Breast epithelium (tissue), 4 donors: ENCODE measurements around the gene MACROD2. TPM values are rescaled to one million over a fixed set of nuclear protein-coding genes. Genes with fewer than 3 reads are reported as not detected.
"Not testable (repeated sequence)": the region's sequence is repeated elsewhere in the genome, so short reads cannot be mapped to it uniquely, and the experiment has no call there.

ENCODE experiments used
- DNase-seq, 2 donors: peaks; one replicate each; pipeline ENCODE4 v3.0.0-alpha.2; 2019; ENCODE audit warnings: low spot score in 2 of 2
- H3K27ac ChIP-seq, 2 donors: fragments of 200-600 bp; sonication (generic) in 1 of 2; one replicate each; pipeline ENCODE4 v1.5.1; 2016 to 2019; ENCODE audit warnings: mild to moderate bottlenecking in 1 of 2
- H3K27me3 ChIP-seq, 2 donors: fragments of 200-600 bp; sonication (generic) in 1 of 2; one replicate each; pipeline versions ENCODE4 v1.5.1 to v1.6.0; 2017 to 2019; ENCODE audit warnings: control low read depth in 1 of 2, mild to moderate bottlenecking in 1 of 2
- H3K36me3 ChIP-seq: fragments of 200-600 bp; one replicate; pipeline ENCODE4 v1.5.1; 2019
- H3K4me1 ChIP-seq, 2 donors: fragments of 200-600 bp; sonication (generic); one replicate each; pipeline ENCODE4 v1.5.1; 2016 to 2019; ENCODE audit warnings: control low read depth in 1 of 2
- H3K4me3 ChIP-seq, 3 donors: fragments of 200-600 bp; sonication (generic); 1 replicate in 2 of 3; 2 replicates in 1 of 3; pipeline ENCODE4 v1.5.1; 2016 to 2019; ENCODE audit warnings: mild to moderate bottlenecking in 3 of 3, moderate library complexity in 2 of 3
- H3K9me3 ChIP-seq, 2 donors: fragments of 200-600 bp; sonication (generic) in 1 of 2; one replicate each; pipeline ENCODE4 v1.5.1; 2016 to 2019; ENCODE audit warnings: control low read depth in 1 of 2
- POLR2A ChIP-seq: fragments of 450-650 bp; IDR thresholded peaks from one replicate; pipeline ENCODE4 v1.6.1; 2016; ENCODE audit warnings: antibody characterized with exemption, mild to moderate bottlenecking, moderate library complexity
- POLR2AphosphoS5 ChIP-seq, 3 donors: sonication (generic); formaldehyde crosslinking; IDR thresholded peaks; one replicate each; pipeline ENCODE4 v1.6.1; 2017; ENCODE audit warnings: antibody characterized with exemption in 3 of 3
- intact Hi-C: fragments of 100-400 bp; cut with DNase I; formaldehyde crosslinking; loops from one replicate; pipeline ENCODE4 v1.15.1; 2023; ENCODE audit warnings: low total_unique reads
- total RNA-seq, 3 donors: library from RNA; depleted of rRNA; stranded (reverse); fragments of >200 nt; gene quantifications; one replicate each; pipeline ENCODE4 v1.1.0, GENCODE V29; 2016
- TF ChIP-seq, protein P1 (sequence below), 3 donors: fragments of 450-650 bp; IDR thresholded peaks; one replicate each; pipeline ENCODE4 v1.5.1; 2016 to 2017; ENCODE audit warnings: antibody characterized with exemption in 3 of 3, mild to moderate bottlenecking in 3 of 3, moderate library complexity in 3 of 3

MACROD2 gene
- total RNA-seq, 3 donors from 2014 or later: 6.7 to 26.8 (median 8.8) TPM

DNA sequence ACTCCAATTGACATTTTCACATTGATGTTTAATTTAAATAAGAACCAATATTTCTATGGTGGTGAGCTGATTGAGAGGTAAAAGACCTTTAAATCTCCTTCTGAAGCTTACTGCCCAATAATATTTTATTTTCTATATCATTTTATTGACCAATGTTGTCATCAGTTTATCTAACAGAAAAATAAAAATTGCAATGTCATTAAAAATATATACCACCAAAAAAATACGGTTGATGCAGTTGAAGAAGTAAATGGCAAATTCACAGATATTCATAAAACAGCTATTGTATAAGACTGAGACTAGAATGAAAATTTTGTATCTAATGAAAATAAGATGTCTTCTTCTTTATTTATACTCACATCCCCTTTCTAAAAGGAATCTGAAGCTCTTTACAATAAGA lies 1375.1 kb downstream of the MACROD2 start:
- Histone ChIP-seq H3K27ac (no peak overlapping the region), H3K4me1 (no peaks in the 10 kb centered on the region), H3K4me3 (no peak overlapping the region), H3K27me3 (no peaks in the 10 kb centered on the region), H3K36me3 (no peaks in the 10 kb centered on the region), H3K9me3 (no peaks in the 10 kb centered on the region)
- intact Hi-C loops: no loop called here
- TF ChIP-seq, protein P1, sequence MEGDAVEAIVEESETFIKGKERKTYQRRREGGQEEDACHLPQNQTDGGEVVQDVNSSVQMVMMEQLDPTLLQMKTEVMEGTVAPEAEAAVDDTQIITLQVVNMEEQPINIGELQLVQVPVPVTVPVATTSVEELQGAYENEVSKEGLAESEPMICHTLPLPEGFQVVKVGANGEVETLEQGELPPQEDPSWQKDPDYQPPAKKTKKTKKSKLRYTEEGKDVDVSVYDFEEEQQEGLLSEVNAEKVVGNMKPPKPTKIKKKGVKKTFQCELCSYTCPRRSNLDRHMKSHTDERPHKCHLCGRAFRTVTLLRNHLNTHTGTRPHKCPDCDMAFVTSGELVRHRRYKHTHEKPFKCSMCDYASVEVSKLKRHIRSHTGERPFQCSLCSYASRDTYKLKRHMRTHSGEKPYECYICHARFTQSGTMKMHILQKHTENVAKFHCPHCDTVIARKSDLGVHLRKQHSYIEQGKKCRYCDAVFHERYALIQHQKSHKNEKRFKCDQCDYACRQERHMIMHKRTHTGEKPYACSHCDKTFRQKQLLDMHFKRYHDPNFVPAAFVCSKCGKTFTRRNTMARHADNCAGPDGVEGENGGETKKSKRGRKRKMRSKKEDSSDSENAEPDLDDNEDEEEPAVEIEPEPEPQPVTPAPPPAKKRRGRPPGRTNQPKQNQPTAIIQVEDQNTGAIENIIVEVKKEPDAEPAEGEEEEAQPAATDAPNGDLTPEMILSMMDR (IDR thresholded peaks at IDR 0.05): no peak
- TF ChIP-seq POLR2A: no peak
- TF ChIP-seq POLR2AphosphoS5 (IDR thresholded peaks at IDR 0.05): no peak
- no peak for DNase-seq

DNA sequence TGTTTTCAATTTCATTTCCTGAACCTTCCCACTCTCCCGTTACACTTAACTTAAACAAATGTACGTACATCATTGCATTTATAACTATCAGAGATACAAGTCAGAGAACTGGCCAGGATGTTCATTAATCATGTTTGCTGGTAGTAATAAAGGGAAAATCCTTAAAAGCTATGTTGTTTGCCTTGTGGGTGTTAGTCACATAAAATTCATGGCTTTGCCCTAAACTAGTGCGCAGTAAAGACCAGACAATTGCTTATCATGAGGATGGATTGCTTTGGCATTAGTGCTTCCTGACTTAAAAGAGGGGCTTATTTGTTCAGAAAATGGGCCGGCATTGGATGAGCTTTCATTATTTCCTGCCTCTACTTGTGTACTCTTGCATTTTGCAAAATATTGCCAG lies 1379.4 kb downstream of the MACROD2 start:
- TF ChIP-seq, protein P1 (IDR thresholded peaks at IDR 0.05): no peak
- TF ChIP-seq POLR2A: no peak
- TF ChIP-seq POLR2AphosphoS5 (IDR thresholded peaks at IDR 0.05): no peak
- Histone ChIP-seq H3K4me3 (no peak overlapping the region), H3K4me1 (no peaks in the 10 kb centered on the region), H3K9me3 (no peaks in the 10 kb centered on the region), H3K36me3 (no peaks in the 10 kb centered on the region), H3K27ac (no peak overlapping the region), H3K27me3 (no peaks in the 10 kb centered on the region)
- intact Hi-C loops: no loop called here
- DNase-seq: no peak

DNA sequence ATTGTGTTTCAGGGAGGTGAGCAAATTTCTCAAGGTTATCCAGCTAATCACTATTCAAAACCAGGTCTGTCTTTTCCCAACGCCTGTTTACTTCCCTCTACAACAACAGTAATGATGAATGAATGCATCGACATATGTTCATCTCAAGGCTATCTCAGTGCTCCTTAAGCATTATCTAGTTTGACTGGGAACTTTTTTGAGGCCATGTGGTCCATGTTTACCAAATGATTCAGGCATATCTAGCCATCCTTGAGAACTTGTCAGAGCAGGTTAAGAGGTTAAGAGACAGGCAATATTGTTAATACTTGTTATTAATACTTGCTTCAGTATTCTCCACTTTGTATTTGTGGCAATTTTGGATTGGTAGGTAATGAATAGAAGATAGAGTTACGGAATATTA lies 1380.5 kb downstream of the MACROD2 start:
- Histone ChIP-seq H3K36me3 (no peaks in the 10 kb centered on the region), H3K4me3 (no peak overlapping the region), H3K27me3 (no peaks in the 10 kb centered on the region), H3K27ac (no peak overlapping the region), H3K9me3 (no peaks in the 10 kb centered on the region), H3K4me1 (no peaks in the 10 kb centered on the region)
- DNase-seq: no peak
- TF ChIP-seq POLR2AphosphoS5 (IDR thresholded peaks at IDR 0.05): no peak
- TF ChIP-seq POLR2A: no peak
- TF ChIP-seq, protein P1 (IDR thresholded peaks at IDR 0.05): no peak
- intact Hi-C loops: no loop called here

DNA sequence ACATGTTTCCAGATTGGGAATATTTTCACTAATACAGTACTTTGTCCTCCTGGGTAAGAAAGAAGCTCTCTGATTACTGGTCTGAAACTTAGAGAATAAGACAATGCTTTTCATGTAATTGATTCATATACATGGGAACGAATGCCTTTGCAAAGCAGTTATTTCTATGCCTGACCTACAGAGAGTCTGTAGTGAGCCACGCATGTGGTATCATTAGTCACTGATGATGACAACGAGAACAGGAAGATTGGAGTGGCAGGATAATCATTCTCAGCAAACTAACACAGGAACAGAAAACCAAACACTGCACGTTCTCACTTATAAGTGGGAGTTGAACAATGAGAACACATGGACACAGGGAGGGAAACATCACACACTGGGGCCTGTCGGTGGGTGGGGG lies 1382.3 kb downstream of the MACROD2 start:
- H3K4me3 ChIP-seq, H3K36me3 ChIP-seq, DNase-seq, H3K4me1 ChIP-seq, H3K27ac ChIP-seq, H3K9me3 ChIP-seq, intact Hi-C loops, H3K27me3 ChIP-seq: not testable (repeated sequence)

DNA sequence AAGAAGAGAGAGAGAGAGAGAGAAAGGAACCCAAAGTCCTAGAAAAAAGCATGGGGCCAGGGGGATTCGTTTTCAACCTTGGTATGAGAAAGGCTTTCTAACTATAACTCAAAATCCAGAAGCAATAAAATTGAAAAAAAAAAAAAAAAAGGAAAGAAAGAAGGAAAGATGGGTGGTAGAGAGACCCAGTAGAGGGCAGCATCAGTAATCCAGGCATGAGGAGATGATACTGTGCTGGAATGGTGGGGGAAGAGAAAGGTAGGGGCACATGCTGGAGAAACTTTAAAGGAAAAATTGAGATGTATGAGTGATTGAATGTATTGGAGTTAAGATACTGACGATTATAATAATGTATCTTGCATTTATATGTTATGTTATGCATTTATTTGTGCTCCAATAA lies 1382.8 kb downstream of the MACROD2 start:
- H3K27ac ChIP-seq: no peak overlapping the region
- intact Hi-C loops: no loop called here
- H3K9me3 ChIP-seq: no peaks in the 10 kb centered on the region
- H3K27me3 ChIP-seq: no peaks in the 10 kb centered on the region
- no peak for DNase-seq
- no peak overlapping the region for H3K4me3 ChIP-seq
- H3K4me1 ChIP-seq: no peaks in the 10 kb centered on the region
- TF ChIP-seq, protein P1 (IDR thresholded peaks at IDR 0.05): no peak
- TF ChIP-seq POLR2A: no peak
- no peak for TF ChIP-seq POLR2AphosphoS5 (IDR thresholded peaks at IDR 0.05)
- no peaks in the 10 kb centered on the region for H3K36me3 ChIP-seq

DNA sequence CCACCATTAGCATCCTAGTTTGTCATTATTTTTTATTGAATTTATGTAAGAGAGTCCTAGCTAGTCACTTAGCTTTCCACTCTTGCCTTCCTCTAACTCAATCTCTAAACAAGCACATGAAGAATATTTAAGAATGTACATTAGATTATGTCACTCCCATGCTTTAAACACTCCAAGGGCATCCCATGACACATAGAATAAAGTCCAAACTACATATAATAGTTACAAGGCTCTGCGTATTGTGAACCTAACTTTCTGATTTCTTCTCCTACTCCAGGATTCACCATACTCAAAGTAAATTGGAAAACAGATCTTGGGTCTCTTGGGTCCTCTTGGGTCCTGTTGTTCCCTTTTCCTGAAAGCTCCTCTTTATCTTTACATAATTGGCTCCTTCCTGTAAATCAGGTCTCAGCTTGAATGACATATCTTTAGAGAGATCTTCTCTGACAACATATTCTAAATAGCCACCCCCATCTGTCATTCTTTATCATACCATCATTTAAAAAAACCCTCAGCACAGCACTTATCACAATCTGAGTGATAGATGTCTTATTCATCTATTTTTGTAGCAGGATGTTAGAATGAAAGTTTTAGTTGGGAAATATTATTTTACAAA lies 1384.5 kb downstream of the MACROD2 start:
- no peak overlapping the region for H3K4me3 ChIP-seq
- TF ChIP-seq, protein P1 (IDR thresholded peaks at IDR 0.05): no peak
- TF ChIP-seq POLR2A (no peak), POLR2AphosphoS5 (IDR thresholded peaks at IDR 0.05) (no peak)
- no peaks in the 10 kb centered on the region for H3K27me3 ChIP-seq
- H3K27ac ChIP-seq: no peak overlapping the region
- DNase-seq: no peak
- intact Hi-C loops: no loop called here
- H3K9me3 ChIP-seq: no peaks in the 10 kb centered on the region
- no peaks in the 10 kb centered on the region for H3K4me1 ChIP-seq
- no peaks in the 10 kb centered on the region for H3K36me3 ChIP-seq
